ENCODE results near the gene RBM20. TPM values are rescaled to one million over a fixed set of nuclear protein-coding genes. Genes with fewer than 3 reads are reported as not detected.

The RBM20 gene
- total RNA-seq, 3 donors from 2014 or later, result 0.03 TPM; not detected in 2

DNA sequence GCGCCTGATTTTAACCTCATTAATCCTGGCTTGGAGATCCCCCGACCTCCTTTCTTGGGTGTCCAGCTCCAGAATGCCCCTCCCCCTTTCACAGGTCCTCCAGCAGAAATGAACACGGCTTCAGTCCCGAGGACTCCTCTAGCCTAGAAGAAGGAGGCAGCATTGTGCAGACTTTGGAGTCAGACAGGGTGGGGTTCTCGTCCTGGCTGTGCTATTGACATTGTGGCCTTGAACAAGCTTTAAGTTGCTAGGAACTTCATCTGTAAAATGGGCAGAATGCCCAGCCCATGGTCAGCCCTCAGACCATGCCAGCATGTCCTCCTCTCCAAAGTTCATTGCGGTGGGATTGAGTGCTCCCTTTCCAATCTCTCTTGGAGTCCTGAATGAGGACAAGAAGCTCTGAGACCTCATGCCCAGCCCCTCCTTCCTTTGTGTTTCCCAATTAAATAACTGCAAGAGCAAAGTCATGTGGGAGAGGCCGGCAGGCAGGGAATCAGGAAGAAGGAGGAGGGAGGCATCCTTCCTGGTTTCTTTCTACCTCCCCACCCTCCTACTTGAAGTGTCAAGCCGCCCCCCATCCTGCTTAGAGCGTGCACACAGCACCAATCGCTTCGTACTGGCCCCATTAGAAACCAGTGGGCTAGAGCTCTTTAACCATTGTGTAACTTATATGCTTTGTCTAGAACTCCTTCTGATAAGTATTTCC, 86.4 kb downstream of the RBM20 start:
- ATAC-seq (no peak), DNase-seq (no peak)
- Mint-ChIP-seq H3K9me3 (no peaks in the 10 kb centered on the region), H3K4me1 (ENCODE audit: low read depth) (peaks cover 16% of the 10 kb centered on the region), H3K4me3 (no peak overlapping the region), H3K27me3 (ENCODE audit: low read depth) (peaks cover 25% of the 10 kb centered on the region), H3K36me3 (ENCODE audit: insufficient read depth) (no peaks in the 10 kb centered on the region)

DNA sequence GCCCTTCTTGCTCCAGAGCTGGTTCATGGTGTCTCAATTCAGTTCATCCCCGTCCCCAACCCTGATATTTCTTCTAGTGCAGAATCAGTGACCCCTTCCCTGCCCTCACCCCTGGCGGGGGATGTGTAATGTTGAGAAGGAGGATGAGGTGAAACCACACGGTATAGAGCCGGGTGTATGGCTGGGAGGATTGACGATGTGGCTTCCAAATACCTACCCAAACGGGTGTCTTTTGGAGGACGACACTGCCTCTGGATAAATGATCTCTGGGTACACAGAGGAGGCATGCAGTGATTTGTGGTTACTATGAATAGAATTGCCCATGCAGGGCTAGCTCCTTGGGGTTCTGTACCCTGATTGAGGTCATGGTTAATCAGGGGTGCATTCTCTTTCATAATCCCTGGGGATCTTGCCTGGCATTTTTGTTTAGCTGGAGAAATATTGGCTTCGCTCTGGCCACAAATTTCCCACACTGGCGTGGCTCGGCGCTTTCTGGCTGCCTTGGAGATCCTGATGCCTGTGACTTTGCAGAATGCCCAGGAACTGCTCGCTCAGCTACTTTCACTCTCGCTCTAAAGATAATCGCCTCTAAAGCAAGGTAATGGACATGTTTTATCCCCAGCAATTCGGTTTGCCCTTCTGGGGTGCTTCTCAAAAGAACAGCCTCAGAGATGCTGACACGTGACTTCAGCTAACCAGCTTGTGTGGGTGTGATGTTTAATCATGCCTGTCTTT, 89.2 kb downstream of the RBM20 start:
- Mint-ChIP-seq H3K36me3 (ENCODE audit: insufficient read depth) (no peaks in the 10 kb centered on the region), H3K9me3 (no peaks in the 10 kb centered on the region), H3K4me1 (ENCODE audit: low read depth) (peaks cover 9% of the 10 kb centered on the region), H3K27me3 (ENCODE audit: low read depth) (peaks cover 32% of the 10 kb centered on the region), H3K4me3 (peak overlapping the region; percentile 37)
- DNase-seq (no peak), ATAC-seq (peak in 1 of 2 donors; percentile 32)

DNA sequence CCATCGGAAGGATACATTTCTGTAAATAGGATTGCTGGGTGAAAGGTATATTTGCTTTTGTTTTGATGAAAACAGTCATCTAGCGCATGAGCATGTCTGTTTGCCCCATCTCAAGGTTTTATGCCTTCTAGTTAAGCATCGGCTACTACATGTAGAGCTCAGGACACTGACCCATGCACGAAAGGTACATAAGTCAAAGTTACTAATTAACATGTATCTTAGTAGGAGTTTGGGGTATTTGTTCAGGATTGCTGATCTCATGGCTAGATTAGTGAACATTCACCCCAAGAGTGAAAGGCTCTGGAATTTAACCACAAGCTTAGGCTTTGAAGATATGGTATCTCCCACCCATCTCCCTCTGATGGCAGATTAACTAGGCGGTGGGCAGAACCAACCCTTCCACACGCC, 91.5 kb downstream of the RBM20 start:
- Mint-ChIP-seq H3K27me3 (ENCODE audit: low read depth) (peaks cover 32% of the 10 kb centered on the region), H3K4me1 (ENCODE audit: low read depth) (peaks cover 19% of the 10 kb centered on the region), H3K36me3 (ENCODE audit: insufficient read depth) (no peaks in the 10 kb centered on the region), H3K9me3 (no peaks in the 10 kb centered on the region), H3K4me3 (no peak overlapping the region)
- DNase-seq, result no peak
- ATAC-seq, result no peak

DNA sequence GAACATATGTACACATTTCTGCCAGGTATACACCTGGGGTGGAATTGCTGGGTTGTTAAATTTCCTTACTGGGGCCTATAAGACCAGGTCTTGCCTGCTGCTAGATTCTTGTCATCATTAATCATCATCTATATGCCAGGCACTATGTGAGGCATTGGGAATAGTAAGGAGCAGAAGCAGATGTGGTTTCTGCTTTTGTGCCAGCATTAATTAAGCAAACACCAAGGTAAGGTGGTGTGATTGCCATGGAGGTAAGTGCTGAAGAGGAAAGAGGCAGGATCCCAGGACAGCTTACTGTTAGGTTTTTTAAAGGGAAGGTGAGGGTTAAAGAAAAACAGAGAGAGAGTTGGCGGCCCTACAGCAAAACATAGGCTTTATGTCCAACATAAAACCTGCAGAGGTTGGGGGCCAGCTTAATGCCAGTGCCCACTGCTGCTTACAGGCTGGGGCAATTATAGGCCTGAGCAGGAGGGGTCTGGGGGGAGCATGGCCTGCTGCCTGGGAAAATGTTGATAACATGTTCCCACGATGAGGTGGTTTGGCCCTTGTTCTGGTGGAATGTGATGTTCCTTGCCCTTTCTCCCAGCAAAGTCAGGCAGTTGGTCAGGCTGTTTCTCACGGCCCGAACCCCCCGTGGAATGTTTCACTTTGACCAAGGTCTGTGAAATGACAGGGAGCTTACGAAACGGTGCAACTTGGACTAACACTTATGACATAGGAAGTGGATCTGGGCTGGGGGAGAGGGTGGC, 93.9 kb downstream of the RBM20 start:
- no peaks in the 10 kb centered on the region for H3K36me3 Mint-ChIP-seq (ENCODE audit: insufficient read depth)
- DNase-seq, result no peak
- H3K4me3 Mint-ChIP-seq, result no peak overlapping the region
- no peaks in the 10 kb centered on the region for H3K9me3 Mint-ChIP-seq
- peaks cover 40% of the 10 kb centered on the region for H3K4me1 Mint-ChIP-seq (ENCODE audit: low read depth)
- ATAC-seq, result no peak
- peaks cover 15% of the 10 kb centered on the region for H3K27me3 Mint-ChIP-seq (ENCODE audit: low read depth)

DNA sequence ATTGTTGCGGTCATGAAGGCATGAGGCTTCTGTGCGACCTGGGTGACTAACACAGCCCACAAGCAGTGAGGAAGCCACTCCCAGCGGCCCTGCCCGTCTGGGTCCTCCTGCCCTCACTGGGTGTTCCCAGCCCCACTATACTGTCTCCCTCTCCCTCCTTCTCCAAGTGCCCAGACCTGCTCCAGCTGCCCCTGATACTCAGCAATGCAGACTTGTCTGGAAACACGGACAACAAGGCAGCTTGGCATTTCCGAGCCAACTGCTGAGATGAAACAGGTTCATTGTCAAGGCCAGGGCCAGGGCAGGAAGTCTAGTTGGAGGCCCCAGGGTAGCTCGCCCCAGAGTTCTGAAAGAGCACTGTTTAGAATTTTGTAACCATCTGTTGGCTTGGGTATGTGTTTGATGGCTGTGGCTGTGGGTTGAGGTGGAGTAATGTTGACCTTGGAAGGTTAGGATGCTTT, 95.7 kb downstream of the RBM20 start:
- Mint-ChIP-seq H3K4me1 (ENCODE audit: low read depth) (peaks cover 36% of the 10 kb centered on the region), H3K9me3 (no peaks in the 10 kb centered on the region), H3K36me3 (ENCODE audit: insufficient read depth) (no peaks in the 10 kb centered on the region), H3K4me3 (no peak overlapping the region), H3K27me3 (ENCODE audit: low read depth) (peaks cover 9% of the 10 kb centered on the region)
- DNase-seq (peak; percentile 10), ATAC-seq (peak; percentile 62)

DNA sequence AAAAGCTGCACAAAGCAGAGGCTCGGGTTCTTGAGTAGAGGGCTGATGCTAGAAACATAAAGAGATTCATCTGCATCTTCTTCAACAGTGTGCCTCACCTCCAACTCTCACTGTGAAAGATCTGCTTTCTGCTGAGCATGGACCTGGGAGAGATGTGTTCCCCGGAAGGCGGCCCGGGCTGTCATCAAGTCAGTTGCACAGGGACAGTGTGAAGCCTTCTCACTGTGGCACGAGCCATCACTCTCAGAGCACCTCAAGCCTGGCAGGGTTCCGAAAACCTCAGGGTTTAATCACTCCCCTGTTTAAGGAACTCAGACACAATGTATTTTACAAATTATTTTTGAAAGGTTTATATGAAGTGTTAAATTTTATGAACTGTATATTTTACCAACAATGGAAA, 98.7 kb downstream of the RBM20 start:
- Mint-ChIP-seq H3K4me1 (ENCODE audit: low read depth) (peaks cover 50% of the 10 kb centered on the region), H3K9me3 (no peaks in the 10 kb centered on the region), H3K4me3 (peak overlapping the region; percentile 45), H3K36me3 (ENCODE audit: insufficient read depth) (no peaks in the 10 kb centered on the region), H3K27me3 (ENCODE audit: low read depth) (no peaks in the 10 kb centered on the region)
- no peak for ATAC-seq
- no peak for DNase-seq

- ATAC-seq (no peak), DNase-seq (no peak)
- H3K4me1 Mint-ChIP-seq (ENCODE audit: low read depth), result peaks cover 57% of the 10 kb centered on the region
- no peak overlapping the region for H3K4me3 Mint-ChIP-seq
- peaks cover 16% of the 10 kb centered on the region for H3K9me3 Mint-ChIP-seq
- H3K27me3 Mint-ChIP-seq (ENCODE audit: low read depth), result no peaks in the 10 kb centered on the region
- H3K36me3 Mint-ChIP-seq (ENCODE audit: insufficient read depth), result no peaks in the 10 kb centered on the region
Measured at GRCh38 chr10:110744782-110745181, 100.6 kb downstream of the RBM20 start.

GRCh38 chr10:110746254-110746826, 102.2 kb downstream of the RBM20 start:
- ATAC-seq (no peak), DNase-seq (peak; percentile 25)
- H3K9me3 Mint-ChIP-seq, result peaks cover 17% of the 10 kb centered on the region
- no peaks in the 10 kb centered on the region for H3K36me3 Mint-ChIP-seq (ENCODE audit: insufficient read depth)
- no peaks in the 10 kb centered on the region for H3K27me3 Mint-ChIP-seq (ENCODE audit: low read depth)
- no peak overlapping the region for H3K4me3 Mint-ChIP-seq
- peaks cover 56% of the 10 kb centered on the region for H3K4me1 Mint-ChIP-seq (ENCODE audit: low read depth)

- Mint-ChIP-seq H3K9me3 (peaks cover 17% of the 10 kb centered on the region), H3K36me3 (ENCODE audit: insufficient read depth) (no peaks in the 10 kb centered on the region), H3K4me3 (no peak overlapping the region), H3K27me3 (ENCODE audit: low read depth) (no peaks in the 10 kb centered on the region), H3K4me1 (ENCODE audit: low read depth) (peaks cover 57% of the 10 kb centered on the region)
- DNase-seq (no peak), ATAC-seq (no peak)
Measured at GRCh38 chr10:110746969-110747608, 103.0 kb downstream of the RBM20 start.

DNA sequence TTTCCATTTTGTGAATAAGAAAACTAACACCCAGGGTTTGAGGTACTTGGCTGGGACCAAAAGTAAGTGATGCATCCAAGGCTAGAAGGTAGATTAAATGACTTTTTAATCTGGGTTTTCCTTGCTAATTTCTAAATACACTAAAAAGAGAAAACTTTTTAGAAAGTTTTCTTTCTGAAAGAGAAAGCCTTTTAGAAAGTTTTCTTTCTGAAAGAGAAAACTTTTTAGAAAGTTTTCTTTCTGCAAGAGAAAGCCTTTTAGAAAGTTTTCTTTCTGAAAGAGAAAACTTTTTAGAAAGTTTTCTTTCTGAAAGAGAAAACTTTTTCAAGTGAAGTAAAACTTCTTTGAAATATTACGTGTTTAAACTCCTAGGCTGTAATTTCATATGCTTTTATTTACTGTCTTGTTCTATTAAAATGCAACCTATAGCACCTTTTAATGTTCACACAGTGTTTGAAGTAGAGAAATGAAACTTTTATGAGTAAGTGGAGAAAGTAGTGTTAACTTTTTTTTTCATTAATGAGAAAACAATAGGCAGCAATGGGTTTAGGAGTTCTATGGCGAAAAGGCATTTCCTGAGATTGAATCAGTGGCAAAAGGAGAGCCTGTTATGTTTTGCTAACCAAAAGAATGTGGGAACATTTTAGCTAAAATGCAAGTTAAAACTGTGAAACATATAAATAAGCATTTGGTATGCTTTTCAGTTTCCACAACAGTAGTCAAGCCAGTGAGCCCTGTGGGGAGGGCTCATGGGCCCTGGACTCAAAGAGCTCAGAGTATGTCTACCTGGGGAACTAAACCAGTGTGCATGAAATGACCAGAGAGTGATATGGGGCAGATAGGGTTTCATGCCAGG, 103.7 kb downstream of the RBM20 start:
- no peak for DNase-seq
- Mint-ChIP-seq H3K4me1 (ENCODE audit: low read depth) (peaks cover 53% of the 10 kb centered on the region), H3K36me3 (ENCODE audit: insufficient read depth) (no peaks in the 10 kb centered on the region), H3K27me3 (ENCODE audit: low read depth) (no peaks in the 10 kb centered on the region), H3K4me3 (peak overlapping the region; percentile 19), H3K9me3 (peaks cover 17% of the 10 kb centered on the region)
- peak; percentile 49 to 66 for ATAC-seq

DNA sequence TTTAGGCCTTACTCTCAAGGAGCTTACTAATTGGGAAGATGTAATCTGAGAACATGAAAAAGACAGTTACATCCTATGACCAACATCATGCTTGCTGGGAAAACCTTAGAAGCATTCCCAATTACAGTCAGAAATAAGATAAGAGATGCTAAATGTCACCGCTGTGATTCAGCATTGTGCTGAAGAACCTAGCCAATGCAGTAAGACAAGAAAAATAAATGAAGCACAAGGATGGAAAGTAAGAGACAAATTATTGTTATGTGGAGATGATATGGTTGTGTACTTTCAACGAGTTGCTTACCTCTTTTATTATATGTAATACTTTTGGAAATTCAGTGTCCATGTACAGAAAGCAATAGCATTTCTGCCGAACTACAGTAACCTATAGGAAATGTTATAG, 104.8 kb downstream of the RBM20 start:
- Mint-ChIP-seq H3K4me1 (ENCODE audit: low read depth) (peaks cover 50% of the 10 kb centered on the region), H3K36me3 (ENCODE audit: insufficient read depth) (no peaks in the 10 kb centered on the region), H3K4me3 (no peak overlapping the region)

GRCh38 chr10:110750931-110751330, 106.8 kb downstream of the RBM20 start:
- peaks cover 58% of the 10 kb centered on the region for H3K4me1 Mint-ChIP-seq (ENCODE audit: low read depth)
- no peaks in the 10 kb centered on the region for H3K36me3 Mint-ChIP-seq (ENCODE audit: insufficient read depth)
- H3K27me3 Mint-ChIP-seq (ENCODE audit: low read depth), result no peaks in the 10 kb centered on the region
- no peak overlapping the region for H3K4me3 Mint-ChIP-seq
- no peak for ATAC-seq
- no peak for DNase-seq
- H3K9me3 Mint-ChIP-seq, result peaks cover 17% of the 10 kb centered on the region

More for the DNA sequence above, 104.8 kb downstream of the RBM20 start:
- DNase-seq (no peak), ATAC-seq (no peak)
- Mint-ChIP-seq H3K9me3 (peaks cover 17% of the 10 kb centered on the region), H3K27me3 (ENCODE audit: low read depth) (no peaks in the 10 kb centered on the region)

DNA sequence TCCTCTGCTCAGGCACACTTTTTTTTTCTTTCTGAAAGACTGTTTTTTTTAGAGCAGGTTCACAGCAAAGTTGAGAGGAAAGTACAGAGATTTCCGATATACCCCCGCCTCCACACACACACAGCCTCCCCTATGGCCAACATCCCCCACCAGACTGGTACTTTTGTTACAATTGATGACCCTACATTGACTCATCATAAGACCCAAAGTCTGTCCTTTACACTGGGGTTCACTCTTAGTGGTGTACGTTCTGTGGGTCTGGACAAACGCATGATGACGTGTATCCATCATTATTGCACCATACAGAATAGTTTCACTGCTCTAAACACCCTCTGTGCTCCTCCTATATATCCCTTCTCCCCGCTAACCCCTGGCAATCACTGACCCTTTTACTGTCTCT, 107.7 kb downstream of the RBM20 start:
- Mint-ChIP-seq H3K4me1 (ENCODE audit: low read depth) (peaks cover 52% of the 10 kb centered on the region), H3K4me3 (no peak overlapping the region), H3K27me3 (ENCODE audit: low read depth) (no peaks in the 10 kb centered on the region), H3K9me3 (peaks cover 17% of the 10 kb centered on the region), H3K36me3 (ENCODE audit: insufficient read depth) (no peaks in the 10 kb centered on the region)
- peak in 1 of 2 donors; percentile 49 for ATAC-seq
- no peak for DNase-seq

Measured in activated T-cell treated with anti-CD3 and anti-CD28 coated beads, Interleukin-2, amount 50 U/mL, for 4 hours (primary cell).